Measurements from ENCODE around the gene MED27.

DNA sequence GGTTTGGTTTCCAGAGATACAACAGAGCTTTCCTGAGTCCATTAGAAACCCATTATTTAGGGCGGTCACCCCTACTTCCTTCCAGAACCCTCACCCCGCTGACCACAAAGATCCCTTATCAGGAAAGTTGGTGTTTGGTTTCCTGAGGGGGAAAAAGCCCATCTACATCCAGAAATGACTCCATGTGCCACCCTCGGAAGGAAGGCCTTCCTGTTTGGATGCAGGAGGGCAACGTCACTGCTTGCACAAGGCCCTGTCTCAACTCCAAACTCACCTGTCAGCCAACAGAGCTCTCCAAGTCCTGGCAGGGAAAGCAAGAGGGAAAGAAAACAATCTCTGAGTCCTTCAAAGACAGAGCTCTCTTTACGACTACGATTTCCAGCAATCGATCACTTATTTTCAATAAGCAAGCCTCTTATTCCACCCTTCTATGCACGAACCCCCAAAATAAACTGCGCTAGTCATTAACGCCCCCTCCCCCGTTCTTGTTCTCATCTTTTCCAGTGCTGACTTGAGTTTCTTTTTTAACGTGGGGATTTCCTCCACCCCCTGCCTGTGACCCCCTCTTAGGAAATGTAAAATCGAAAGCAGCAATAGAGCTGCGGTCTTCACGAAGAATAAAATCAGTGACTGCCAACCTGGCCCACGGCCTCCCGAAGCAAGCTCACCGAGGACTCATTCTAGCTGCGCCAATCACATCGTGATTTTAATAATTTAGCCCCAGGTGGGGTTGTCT, 46.4 kb upstream of the MED27 start:
- no peak for TF ChIP-seq MYBL2 (IDR thresholded peaks at IDR 0.05; ENCODE audit: low read depth)
- TF ChIP-seq MYBL2 (CRISPR knock-in tag; IDR thresholded peaks at IDR 0.05; ENCODE audit: borderline replicate concordance) = no peak
- TF ChIP-seq EZH2 (IDR thresholded peaks at IDR 0.05; ENCODE audit: borderline replicate concordance, low read depth, low read length) = no peak
- TF ChIP-seq, protein P1, sequence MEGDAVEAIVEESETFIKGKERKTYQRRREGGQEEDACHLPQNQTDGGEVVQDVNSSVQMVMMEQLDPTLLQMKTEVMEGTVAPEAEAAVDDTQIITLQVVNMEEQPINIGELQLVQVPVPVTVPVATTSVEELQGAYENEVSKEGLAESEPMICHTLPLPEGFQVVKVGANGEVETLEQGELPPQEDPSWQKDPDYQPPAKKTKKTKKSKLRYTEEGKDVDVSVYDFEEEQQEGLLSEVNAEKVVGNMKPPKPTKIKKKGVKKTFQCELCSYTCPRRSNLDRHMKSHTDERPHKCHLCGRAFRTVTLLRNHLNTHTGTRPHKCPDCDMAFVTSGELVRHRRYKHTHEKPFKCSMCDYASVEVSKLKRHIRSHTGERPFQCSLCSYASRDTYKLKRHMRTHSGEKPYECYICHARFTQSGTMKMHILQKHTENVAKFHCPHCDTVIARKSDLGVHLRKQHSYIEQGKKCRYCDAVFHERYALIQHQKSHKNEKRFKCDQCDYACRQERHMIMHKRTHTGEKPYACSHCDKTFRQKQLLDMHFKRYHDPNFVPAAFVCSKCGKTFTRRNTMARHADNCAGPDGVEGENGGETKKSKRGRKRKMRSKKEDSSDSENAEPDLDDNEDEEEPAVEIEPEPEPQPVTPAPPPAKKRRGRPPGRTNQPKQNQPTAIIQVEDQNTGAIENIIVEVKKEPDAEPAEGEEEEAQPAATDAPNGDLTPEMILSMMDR (IDR thresholded peaks at IDR 0.05 in 2 of 3, conservative IDR thresholded peaks at IDR 0.05 in 1 of 3; ENCODE audit: insufficient read depth in 2 of 3, low read depth in 1 of 3, low read length in 3 of 3) = no peak
- TF ChIP-seq, protein P2, sequence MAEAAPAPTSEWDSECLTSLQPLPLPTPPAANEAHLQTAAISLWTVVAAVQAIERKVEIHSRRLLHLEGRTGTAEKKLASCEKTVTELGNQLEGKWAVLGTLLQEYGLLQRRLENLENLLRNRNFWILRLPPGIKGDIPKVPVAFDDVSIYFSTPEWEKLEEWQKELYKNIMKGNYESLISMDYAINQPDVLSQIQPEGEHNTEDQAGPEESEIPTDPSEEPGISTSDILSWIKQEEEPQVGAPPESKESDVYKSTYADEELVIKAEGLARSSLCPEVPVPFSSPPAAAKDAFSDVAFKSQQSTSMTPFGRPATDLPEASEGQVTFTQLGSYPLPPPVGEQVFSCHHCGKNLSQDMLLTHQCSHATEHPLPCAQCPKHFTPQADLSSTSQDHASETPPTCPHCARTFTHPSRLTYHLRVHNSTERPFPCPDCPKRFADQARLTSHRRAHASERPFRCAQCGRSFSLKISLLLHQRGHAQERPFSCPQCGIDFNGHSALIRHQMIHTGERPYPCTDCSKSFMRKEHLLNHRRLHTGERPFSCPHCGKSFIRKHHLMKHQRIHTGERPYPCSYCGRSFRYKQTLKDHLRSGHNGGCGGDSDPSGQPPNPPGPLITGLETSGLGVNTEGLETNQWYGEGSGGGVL (CRISPR knock-in tag; IDR thresholded peaks at IDR 0.05) = no peak
- TF ChIP-seq MTA3 (IDR thresholded peaks at IDR 0.05; ENCODE audit: borderline replicate concordance) = no peak
- no peak for TF ChIP-seq ZNF431 (CRISPR knock-in tag; IDR thresholded peaks at IDR 0.05)
- no peak for TF ChIP-seq HNRNPK (IDR thresholded peaks at IDR 0.05; ENCODE audit: low read depth, low read length, poor library complexity, severe bottlenecking)
- TF ChIP-seq ZNF23 (CRISPR knock-in tag; IDR thresholded peaks at IDR 0.05) = no peak
- TF ChIP-seq ZEB2 (IDR thresholded peaks at IDR 0.05) = no peak
- TF ChIP-seq NFIC (IDR thresholded peaks at IDR 0.05) = no peak

All from K562 (cell line).